IPS-NIHi11 (cell line): ENCODE results near the gene TNFSF10.
"Not testable (repeated sequence)": the region's sequence is repeated elsewhere in the genome, so short reads cannot be mapped to it uniquely, and the experiment has no call there.

Source experiments
- DNase-seq: peaks from one replicate; pipeline ENCODE4 v3.0.0; 2012; ENCODE audit warnings: mixed read lengths, low spot score

TNFSF10 gene

GRCh38 chr3:172522871-172523818 is at the start of gene TNFSF10:
TSS of gene TNFSF10 (minus strand) at chr3:172523430. CDS start at chr3:172523384, 46 bp downstream.
- peak; percentile 46 for DNase-seq

GRCh38 chr3:172569128-172570008 is 46.1 kb upstream of the TNFSF10 start:
- DNase-seq: no peak

GRCh38 chr3:172568701-172569100 is 45.5 kb upstream of the TNFSF10 start:
- DNase-seq: no peak

GRCh38 chr3:172566785-172567184 is 43.6 kb upstream of the TNFSF10 start:
- DNase-seq: not testable (repeated sequence)

GRCh38 chr3:172564499-172564898 is 41.3 kb upstream of the TNFSF10 start:
- DNase-seq: no peak

- peak; percentile 19 for DNase-seq
Observed at GRCh38 chr3:172562871-172563865, 39.9 kb upstream of the TNFSF10 start.

GRCh38 chr3:172561897-172562640 is 38.8 kb upstream of the TNFSF10 start:
- DNase-seq: no peak

GRCh38 chr3:172560586-172560985 is 37.4 kb upstream of the TNFSF10 start:
- DNase-seq: no peak

GRCh38 chr3:172560026-172560425 is 36.8 kb upstream of the TNFSF10 start:
- DNase-seq: no peak

- DNase-seq: no peak
Observed at GRCh38 chr3:172559020-172559419, 35.8 kb upstream of the TNFSF10 start.

GRCh38 chr3:172557515-172558220 is 34.4 kb upstream of the TNFSF10 start:
- DNase-seq: no peak

- no peak for DNase-seq
Observed at GRCh38 chr3:172553526-172554252, 30.5 kb upstream of the TNFSF10 start.

- no peak for DNase-seq
Observed at GRCh38 chr3:172552607-172553006, 29.4 kb upstream of the TNFSF10 start.

GRCh38 chr3:172551874-172552273 is 28.6 kb upstream of the TNFSF10 start:
- DNase-seq: no peak

GRCh38 chr3:172550347-172550943 is 27.2 kb upstream of the TNFSF10 start:
- DNase-seq: no peak

GRCh38 chr3:172549144-172549543 is 25.9 kb upstream of the TNFSF10 start:
- no peak for DNase-seq

- DNase-seq: no peak
Observed at GRCh38 chr3:172546628-172547214, 23.5 kb upstream of the TNFSF10 start.

GRCh38 chr3:172546105-172546504 is 22.9 kb upstream of the TNFSF10 start:
- peak; percentile 29 for DNase-seq

GRCh38 chr3:172544404-172544803 is 21.2 kb upstream of the TNFSF10 start:
- DNase-seq: no peak
